Cardiac muscle cell (in vitro differentiated cells and primary cell): Measurements from ENCODE around the gene BAIAP3. TPM values are rescaled to one million over a fixed set of nuclear protein-coding genes. Genes with fewer than 3 reads are reported as not detected.

Experiments used
- DNase-seq, 2 donors: peaks; one replicate each; pipeline versions ENCODE4 v3.0.0 to v3.0.0-alpha.2; 2010 to 2017; ENCODE audit warnings: low read depth in 1 of 2, low spot score in 1 of 2
- H3K27ac ChIP-seq: fragments of 200-600 bp; sonication (generic); 2 replicates; pipeline ENCODE4 v1.5.1; 2016
- H3K27me3 ChIP-seq: fragments of 200-600 bp; sonication (generic); 2 replicates; pipeline ENCODE4 v1.6.0; 2016; ENCODE audit warnings: control low read depth
- H3K36me3 ChIP-seq: fragments of 200-600 bp; sonication (generic); 2 replicates; pipeline ENCODE4 v1.5.1; 2016; ENCODE audit warnings: control low read depth
- H3K4me1 ChIP-seq: fragments of 200-600 bp; sonication (generic); 2 replicates; pipeline ENCODE4 v1.8.1; 2017; ENCODE audit warnings: low read depth, mild to moderate bottlenecking, mixed run types
- H3K4me3 ChIP-seq: fragments of 200-600 bp; sonication (generic); 2 replicates; pipeline ENCODE4 v1.5.1; 2016; ENCODE audit warnings: mild to moderate bottlenecking
- H3K9me3 ChIP-seq: fragments of 200-600 bp; sonication (generic); 2 replicates; pipeline ENCODE4 v1.5.1; 2017; ENCODE audit warnings: low read depth, mild to moderate bottlenecking, control low read depth
- polyA plus RNA-seq: library from polyadenylated mRNA; unstranded; fragments of >200 nt; fragmentation: Nextera tagmentation; extraction: Ambion mirVana; gene quantifications from 2 replicates; pipeline ENCODE4 v1.2.1, GENCODE V29; 2016
- total RNA-seq: library from RNA; depleted of rRNA; stranded (reverse); fragments of >200 nt; gene quantifications from 2 replicates; pipeline ENCODE4 v1.2.3, GENCODE V29; 2016
- TF ChIP-seq, protein P1 (sequence below): IDR thresholded peaks from 2 replicates; pipeline ENCODE4 v1.5.1; 2012; ENCODE audit warnings: low read depth, mild to moderate bottlenecking, low read length

Gene BAIAP3
- total and polyA plus RNA-seq, 2 experiments from 2014 or later = 7.4 to 7.7 TPM

- peak in 1 of 2 donors; percentile 77 for DNase-seq
- Histone ChIP-seq H3K4me1 (no peaks in the 10 kb centered on the region), H3K36me3 (no peaks in the 10 kb centered on the region), H3K9me3 (no peaks in the 10 kb centered on the region), H3K27ac (no peak overlapping the region), H3K27me3 (peaks cover 66% of the 10 kb centered on the region), H3K4me3 (no peak overlapping the region)
- TF ChIP-seq, protein P1, sequence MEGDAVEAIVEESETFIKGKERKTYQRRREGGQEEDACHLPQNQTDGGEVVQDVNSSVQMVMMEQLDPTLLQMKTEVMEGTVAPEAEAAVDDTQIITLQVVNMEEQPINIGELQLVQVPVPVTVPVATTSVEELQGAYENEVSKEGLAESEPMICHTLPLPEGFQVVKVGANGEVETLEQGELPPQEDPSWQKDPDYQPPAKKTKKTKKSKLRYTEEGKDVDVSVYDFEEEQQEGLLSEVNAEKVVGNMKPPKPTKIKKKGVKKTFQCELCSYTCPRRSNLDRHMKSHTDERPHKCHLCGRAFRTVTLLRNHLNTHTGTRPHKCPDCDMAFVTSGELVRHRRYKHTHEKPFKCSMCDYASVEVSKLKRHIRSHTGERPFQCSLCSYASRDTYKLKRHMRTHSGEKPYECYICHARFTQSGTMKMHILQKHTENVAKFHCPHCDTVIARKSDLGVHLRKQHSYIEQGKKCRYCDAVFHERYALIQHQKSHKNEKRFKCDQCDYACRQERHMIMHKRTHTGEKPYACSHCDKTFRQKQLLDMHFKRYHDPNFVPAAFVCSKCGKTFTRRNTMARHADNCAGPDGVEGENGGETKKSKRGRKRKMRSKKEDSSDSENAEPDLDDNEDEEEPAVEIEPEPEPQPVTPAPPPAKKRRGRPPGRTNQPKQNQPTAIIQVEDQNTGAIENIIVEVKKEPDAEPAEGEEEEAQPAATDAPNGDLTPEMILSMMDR = no peak
Observed at GRCh38 chr16:1331712-1332617, 1.5 kb upstream of the BAIAP3 start.

GRCh38 chr16:1332618-1333148 lies 762 bp upstream of the BAIAP3 start:
- H3K4me1 ChIP-seq = no peaks in the 10 kb centered on the region
- H3K27me3 ChIP-seq = peaks cover 73% of the 10 kb centered on the region
- TF ChIP-seq, protein P1 = no peak
- no peak overlapping the region for H3K4me3 ChIP-seq
- H3K27ac ChIP-seq = no peak overlapping the region
- no peak for DNase-seq
- no peaks in the 10 kb centered on the region for H3K36me3 ChIP-seq
- H3K9me3 ChIP-seq = no peaks in the 10 kb centered on the region

DNA sequence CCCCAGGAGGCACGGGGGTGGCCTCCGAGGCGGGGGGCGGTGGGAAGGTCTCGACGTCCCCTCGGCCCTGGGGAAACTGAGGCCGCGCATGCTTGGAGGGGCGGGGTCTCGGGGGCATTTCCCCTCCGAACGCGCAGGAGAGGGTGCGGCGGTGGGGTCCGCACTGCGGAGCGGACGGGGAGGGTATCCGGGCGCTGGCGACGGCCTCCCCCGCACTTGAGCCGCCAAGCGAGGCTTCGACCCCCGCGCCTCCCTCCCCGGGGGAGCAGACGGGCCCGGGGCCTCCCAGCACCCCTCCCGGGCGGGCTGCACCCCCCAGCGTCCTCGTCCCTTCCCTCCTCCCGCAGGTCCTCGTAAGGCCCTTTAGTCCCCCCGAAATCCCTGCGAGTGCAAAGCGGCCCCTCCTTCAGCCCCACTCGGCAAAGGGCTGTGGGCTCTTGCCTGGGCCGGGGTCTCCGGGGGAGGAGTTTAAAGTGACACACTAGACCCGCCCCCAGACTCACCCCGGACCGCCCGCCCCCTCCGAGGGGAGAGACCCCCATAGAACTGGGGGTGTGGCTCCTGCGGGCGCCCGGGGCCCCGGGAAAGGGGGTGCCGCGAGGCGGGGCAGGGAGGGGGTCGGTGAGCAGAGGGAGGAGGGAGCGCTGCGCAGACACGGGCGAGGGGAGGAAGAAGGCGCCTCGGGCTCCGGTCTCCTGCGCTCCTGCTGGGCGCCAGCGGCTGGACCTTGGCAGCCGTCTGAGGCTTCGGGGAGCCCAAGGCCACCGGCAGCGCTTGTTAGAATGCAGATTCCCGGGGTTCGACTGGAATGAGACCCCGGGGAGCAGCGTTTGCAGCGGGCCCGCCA lies 632 bp downstream of the BAIAP3 start:
- no peaks in the 10 kb centered on the region for H3K4me1 ChIP-seq
- no peaks in the 10 kb centered on the region for H3K9me3 ChIP-seq
- no peak for DNase-seq
- TF ChIP-seq, protein P1 = no peak
- peaks cover 83% of the 10 kb centered on the region for H3K27me3 ChIP-seq
- no peaks in the 10 kb centered on the region for H3K36me3 ChIP-seq
- no peak overlapping the region for H3K27ac ChIP-seq
- peak overlapping the region; percentile 16 for H3K4me3 ChIP-seq

DNA sequence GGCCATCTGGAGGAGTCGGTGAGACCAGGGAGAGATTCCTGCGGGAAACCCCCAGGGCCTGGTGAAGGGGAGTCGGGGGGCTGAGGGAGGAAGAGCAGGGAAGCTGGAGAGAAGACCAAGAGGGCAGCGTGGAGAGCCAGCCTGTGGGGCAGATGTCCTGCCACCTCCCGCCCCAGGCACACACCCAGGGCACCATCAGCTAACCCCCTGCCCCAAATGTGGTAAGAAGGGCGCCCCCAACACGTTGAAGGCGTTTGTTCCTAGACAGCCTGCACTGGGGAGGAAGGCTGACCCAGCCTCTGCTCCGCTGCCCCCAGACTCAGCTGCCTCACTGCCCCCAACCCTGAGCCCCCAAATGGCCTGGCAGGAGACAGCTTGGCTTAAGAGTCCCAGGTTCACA lies 1.3 kb downstream of the BAIAP3 start:
- no peaks in the 10 kb centered on the region for H3K4me1 ChIP-seq
- no peaks in the 10 kb centered on the region for H3K9me3 ChIP-seq
- H3K36me3 ChIP-seq = no peaks in the 10 kb centered on the region
- no peak for DNase-seq
- no peak overlapping the region for H3K4me3 ChIP-seq
- peaks cover 86% of the 10 kb centered on the region for H3K27me3 ChIP-seq
- TF ChIP-seq, protein P1 = no peak
- no peak overlapping the region for H3K27ac ChIP-seq

DNA sequence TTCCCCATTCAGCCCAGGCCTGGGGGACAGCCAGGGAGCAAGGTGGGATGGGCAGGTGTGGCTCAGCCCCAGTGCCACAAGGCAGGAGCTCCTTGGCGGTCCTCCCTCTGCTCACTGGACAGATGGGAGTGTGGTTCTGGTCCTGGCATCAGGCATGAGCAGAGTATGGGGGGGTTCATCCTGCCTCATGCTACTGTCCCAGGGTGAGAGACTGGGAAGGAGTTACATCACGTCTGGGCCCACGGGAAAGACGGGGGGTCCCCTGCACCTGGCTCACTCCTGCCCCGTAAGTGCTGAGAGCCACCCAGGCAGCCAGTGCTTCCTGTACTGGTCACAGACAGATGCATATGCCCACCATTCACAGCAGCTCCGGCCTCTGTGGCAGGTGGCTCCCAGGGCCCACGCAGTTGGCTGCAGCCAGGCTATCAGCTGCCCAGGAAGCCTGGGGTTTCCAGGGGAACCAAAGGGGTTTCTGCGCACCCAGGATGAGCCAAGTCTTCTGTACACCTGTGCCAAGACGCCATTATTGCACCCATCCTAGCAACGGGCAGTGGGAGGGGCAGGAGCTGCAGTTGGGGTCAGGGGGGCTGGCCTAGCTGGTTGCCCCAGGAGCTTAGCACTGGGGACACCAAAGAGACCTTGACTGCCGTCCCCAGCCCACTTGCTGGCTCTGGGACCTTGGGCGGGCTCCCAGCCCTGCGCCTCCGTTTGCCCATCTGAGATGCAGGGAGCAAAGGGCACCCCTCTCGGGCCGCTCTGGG lies 1.9 kb downstream of the BAIAP3 start:
- Histone ChIP-seq H3K4me3 (no peak overlapping the region), H3K9me3 (no peaks in the 10 kb centered on the region), H3K36me3 (no peaks in the 10 kb centered on the region), H3K27ac (no peak overlapping the region), H3K4me1 (no peaks in the 10 kb centered on the region), H3K27me3 (peaks cover 85% of the 10 kb centered on the region)
- TF ChIP-seq, protein P1 = no peak
- DNase-seq = no peak
